ENCODE measurements around the gene REEP5.
"Not testable (repeated sequence)": the region's sequence is repeated elsewhere in the genome, so short reads cannot be mapped to it uniquely, and the experiment has no call there.

The REEP5 gene

DNA sequence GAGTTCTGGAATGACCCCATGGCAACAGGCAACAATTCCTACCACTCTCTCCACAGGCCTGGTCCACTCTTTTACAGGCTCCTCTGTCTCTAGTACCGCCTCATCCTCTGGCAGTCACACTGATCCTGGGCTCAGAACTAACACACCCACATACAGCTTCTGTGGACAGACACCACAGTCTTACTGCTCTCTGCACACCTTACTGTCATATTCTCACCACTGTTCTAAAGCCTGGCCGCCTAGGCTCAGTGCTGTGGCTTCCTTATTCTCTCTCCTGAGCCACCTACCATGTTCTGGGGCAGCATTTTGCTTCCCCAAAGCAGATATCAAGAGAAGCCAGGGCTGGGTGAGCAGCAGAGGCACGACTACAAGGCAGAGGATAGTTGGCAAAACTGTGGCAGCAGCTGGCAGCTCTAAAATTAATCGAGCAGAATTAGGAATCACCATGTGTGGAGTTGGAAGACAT is 14.8 kb downstream of the REEP5 start:
- TF ChIP-seq, protein P1, sequence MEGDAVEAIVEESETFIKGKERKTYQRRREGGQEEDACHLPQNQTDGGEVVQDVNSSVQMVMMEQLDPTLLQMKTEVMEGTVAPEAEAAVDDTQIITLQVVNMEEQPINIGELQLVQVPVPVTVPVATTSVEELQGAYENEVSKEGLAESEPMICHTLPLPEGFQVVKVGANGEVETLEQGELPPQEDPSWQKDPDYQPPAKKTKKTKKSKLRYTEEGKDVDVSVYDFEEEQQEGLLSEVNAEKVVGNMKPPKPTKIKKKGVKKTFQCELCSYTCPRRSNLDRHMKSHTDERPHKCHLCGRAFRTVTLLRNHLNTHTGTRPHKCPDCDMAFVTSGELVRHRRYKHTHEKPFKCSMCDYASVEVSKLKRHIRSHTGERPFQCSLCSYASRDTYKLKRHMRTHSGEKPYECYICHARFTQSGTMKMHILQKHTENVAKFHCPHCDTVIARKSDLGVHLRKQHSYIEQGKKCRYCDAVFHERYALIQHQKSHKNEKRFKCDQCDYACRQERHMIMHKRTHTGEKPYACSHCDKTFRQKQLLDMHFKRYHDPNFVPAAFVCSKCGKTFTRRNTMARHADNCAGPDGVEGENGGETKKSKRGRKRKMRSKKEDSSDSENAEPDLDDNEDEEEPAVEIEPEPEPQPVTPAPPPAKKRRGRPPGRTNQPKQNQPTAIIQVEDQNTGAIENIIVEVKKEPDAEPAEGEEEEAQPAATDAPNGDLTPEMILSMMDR (IDR thresholded peaks at IDR 0.05; ENCODE audit: low read depth, low read length): no peak
- H3K4me3 ChIP-seq (ENCODE audit: low read depth, low read length): no peak overlapping the region

DNA sequence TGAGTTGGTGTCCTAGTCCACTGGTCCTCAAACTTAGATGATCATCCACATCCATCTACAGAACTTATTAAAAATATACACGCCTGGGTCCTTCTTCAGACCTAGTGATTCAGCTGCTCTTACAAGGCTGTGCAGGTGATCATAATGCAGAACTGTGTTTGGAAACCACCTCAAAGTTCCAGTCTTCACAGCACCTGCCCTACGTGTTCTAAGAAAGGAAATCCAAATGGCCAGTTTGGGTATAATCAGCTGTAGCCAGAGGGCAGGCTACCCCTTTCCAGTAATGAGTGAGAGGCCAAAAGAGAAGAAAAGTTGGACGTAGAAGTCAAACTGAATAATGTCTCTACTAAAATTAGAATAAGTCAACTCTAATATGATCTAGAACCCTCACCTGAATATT is 15.4 kb downstream of the REEP5 start:
- TF ChIP-seq, protein P1 (IDR thresholded peaks at IDR 0.05; ENCODE audit: low read depth, low read length): no peak
- no peak overlapping the region for H3K4me3 ChIP-seq (ENCODE audit: low read depth, low read length)

DNA sequence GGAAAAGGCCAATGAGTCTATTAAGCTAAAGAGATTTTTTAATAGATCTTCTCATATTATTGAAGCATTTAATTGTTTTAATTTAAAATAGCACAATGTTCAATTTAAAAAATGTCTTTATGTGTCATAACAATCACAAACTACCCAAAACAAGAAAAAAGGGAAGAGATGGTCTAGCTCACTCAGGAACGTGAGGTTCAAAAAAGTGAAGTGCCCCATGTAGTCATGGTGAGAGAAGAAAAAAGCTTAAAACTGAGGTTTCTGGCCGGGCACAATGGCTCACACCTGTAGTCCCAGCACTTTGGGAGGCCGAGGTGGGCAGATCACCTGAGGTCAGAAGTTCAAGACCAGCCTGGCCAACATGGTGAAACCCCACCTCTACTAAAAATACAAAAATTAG is 17.0 kb downstream of the REEP5 start:
- not testable (repeated sequence) for H3K4me3 ChIP-seq (ENCODE audit: low read depth, low read length)

DNA sequence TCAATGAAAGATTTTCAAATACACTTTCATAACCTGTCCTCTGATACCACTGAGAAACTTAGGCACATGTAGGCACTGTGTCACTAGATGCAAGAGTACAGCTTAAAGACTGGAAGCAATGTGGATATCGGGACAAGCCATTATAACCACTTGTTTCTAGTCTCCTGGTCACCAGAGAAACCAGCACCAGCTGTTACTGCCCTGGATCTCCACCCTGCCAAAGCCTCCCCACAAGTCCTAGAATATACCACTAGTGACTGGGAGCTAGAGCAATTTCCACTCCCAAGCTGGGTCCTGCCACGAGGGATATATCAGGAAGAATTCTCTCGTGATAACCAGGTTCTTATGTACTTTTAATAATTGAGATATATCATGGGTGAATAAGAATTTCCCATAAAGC is 19.5 kb downstream of the REEP5 start:
- no peak overlapping the region for H3K4me3 ChIP-seq (ENCODE audit: low read depth, low read length)
- TF ChIP-seq, protein P1 (IDR thresholded peaks at IDR 0.05; ENCODE audit: low read depth, low read length): no peak

DNA sequence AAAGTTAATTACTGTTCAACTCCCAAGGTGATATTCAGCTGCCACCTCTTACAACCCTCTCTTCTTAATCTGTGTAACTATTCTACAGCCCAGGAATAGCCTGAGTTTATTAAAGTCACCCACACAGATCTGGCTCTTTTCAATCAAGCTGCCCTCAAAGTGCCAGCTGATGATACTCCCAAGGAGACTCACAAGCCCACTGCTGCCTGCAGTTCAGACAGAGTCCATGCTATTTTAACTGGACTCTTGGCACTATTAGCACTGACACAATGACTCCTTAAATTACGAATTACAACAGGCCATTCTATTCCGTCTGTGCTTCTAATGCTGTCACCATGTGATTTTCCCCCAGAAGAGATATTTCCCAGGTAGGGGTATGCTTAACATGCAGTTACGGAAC is 26.3 kb downstream of the REEP5 start:
- TF ChIP-seq, protein P1 (IDR thresholded peaks at IDR 0.05; ENCODE audit: low read depth, low read length): no peak
- no peak overlapping the region for H3K4me3 ChIP-seq (ENCODE audit: low read depth, low read length)

DNA sequence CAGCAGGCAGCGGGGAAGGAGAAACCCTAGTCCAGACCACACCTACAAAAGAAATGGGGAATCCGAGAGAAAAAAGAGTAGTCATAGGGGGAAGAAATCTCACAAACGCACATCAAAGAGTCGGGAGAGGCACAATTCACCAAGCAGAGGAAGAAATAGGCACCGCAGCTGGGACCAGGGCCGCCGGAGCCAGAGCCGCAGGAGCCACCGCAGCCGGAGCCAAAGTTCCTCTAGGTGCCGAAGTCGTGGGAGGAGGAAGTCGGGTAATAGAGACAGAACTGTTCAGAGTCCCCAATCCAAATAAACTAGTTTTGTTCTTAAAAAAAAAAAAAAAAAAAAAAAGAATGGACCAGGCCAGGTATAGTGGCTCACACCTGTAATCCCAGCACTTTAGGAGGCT is 29.3 kb downstream of the REEP5 start:
- TF ChIP-seq, protein P1 (IDR thresholded peaks at IDR 0.05; ENCODE audit: low read depth, low read length): no peak
- H3K4me3 ChIP-seq (ENCODE audit: low read depth, low read length): no peak overlapping the region

DNA sequence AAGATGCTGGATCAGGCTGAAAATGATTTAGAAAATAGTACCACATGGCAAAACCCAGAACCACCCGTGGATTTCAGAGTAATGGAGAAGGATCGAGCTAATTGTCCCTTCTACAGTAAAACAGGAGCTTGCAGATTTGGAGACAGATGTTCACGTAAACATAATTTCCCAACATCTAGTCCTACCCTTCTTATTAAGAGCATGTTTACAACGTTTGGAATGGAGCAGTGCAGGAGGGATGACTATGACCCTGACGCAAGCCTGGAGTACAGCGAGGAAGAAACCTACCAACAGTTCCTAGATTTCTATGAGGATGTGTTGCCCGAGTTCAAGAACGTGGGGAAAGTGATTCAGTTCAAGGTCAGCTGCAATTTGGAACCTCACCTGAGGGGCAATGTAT is 30.0 kb downstream of the REEP5 start:
- H3K4me3 ChIP-seq (ENCODE audit: low read depth, low read length): not testable (repeated sequence)

DNA sequence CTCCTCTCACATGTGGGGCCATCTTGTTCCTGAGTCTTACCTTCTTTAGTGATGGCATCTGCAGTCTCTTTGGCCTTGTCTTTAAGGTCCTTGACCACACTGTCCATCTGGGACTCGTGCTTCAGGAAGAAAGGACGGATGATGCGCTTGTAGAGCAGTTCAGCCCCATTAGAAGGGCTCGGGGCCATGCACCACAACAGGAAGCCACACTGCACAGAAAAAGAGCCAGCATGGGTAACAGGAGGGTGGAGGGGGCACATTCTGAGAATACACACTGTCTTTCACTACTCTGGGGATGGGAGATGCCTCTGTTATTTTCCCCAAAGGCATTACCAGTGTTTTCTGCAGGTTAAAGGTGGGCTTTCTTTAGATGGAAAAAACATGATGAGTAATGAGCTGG is 35.1 kb downstream of the REEP5 start:
- no peak overlapping the region for H3K4me3 ChIP-seq (ENCODE audit: low read depth, low read length)
- TF ChIP-seq, protein P1 (IDR thresholded peaks at IDR 0.05; ENCODE audit: low read depth, low read length): no peak

All from WI38 (cell line).